Colonic mucosa (tissue), 4 donors: ENCODE data around the gene RAB35. TPM values are rescaled to one million over a fixed set of nuclear protein-coding genes. Genes with fewer than 3 reads are reported as not detected.

Source experiments
- DNase-seq: peaks from one replicate; pipeline ENCODE4 v3.0.0-alpha.2; 2020
- H3K27ac ChIP-seq: fragments of 200-600 bp; one replicate; pipeline ENCODE4 v1.8.0; 2021
- H3K27me3 ChIP-seq: fragments of 200-600 bp; one replicate; pipeline ENCODE4 v1.8.0; 2021
- H3K36me3 ChIP-seq: fragments of 200-600 bp; one replicate; pipeline ENCODE4 v1.8.0; 2021
- H3K4me1 ChIP-seq: fragments of 200-600 bp; one replicate; pipeline ENCODE4 v1.8.0; 2021; ENCODE audit warnings: mild to moderate bottlenecking
- H3K4me3 ChIP-seq: fragments of 200-600 bp; one replicate; pipeline ENCODE4 v1.8.0; 2021
- H3K9ac ChIP-seq, 2 donors: one replicate each; pipeline ENCODE4 v1.7.0; 2013; ENCODE audit warnings: control low read depth in 2 of 2, low read depth in 2 of 2, low read length in 2 of 2
- H3K9me3 ChIP-seq: fragments of 200-600 bp; one replicate; pipeline ENCODE4 v1.8.0; 2021
- intact Hi-C: fragments of 100-400 bp; cut with DNase I; formaldehyde crosslinking; loops from one replicate; pipeline ENCODE4 v1.14.1; 2022
- total RNA-seq, 2 donors: library from RNA; stranded (reverse); fragmentation: NEBNext Ultra II Directional in 1 of 2; extraction: Animal tissue kit (Norgen Biotek cat#: 25700) in 1 of 2; gene quantifications; one replicate each; pipeline ENCODE4 v1.2.1, GENCODE V29; 2021
- TF ChIP-seq, protein P1 (sequence below): fragments of 200-600 bp; IDR thresholded peaks from one replicate; pipeline ENCODE4 v1.8.0; 2022; ENCODE audit warnings: antibody characterized with exemption, mild to moderate bottlenecking
- donor health status: healthy.
- donor health status: DM: no; HTN: no; CAD: no.
- donor health status: DM: no; HTN: no; CAD: no.

RAB35 gene
- total RNA-seq, 2 donors from 2014 or later, result 46.4 to 61.9 TPM

- TF ChIP-seq, protein P1, sequence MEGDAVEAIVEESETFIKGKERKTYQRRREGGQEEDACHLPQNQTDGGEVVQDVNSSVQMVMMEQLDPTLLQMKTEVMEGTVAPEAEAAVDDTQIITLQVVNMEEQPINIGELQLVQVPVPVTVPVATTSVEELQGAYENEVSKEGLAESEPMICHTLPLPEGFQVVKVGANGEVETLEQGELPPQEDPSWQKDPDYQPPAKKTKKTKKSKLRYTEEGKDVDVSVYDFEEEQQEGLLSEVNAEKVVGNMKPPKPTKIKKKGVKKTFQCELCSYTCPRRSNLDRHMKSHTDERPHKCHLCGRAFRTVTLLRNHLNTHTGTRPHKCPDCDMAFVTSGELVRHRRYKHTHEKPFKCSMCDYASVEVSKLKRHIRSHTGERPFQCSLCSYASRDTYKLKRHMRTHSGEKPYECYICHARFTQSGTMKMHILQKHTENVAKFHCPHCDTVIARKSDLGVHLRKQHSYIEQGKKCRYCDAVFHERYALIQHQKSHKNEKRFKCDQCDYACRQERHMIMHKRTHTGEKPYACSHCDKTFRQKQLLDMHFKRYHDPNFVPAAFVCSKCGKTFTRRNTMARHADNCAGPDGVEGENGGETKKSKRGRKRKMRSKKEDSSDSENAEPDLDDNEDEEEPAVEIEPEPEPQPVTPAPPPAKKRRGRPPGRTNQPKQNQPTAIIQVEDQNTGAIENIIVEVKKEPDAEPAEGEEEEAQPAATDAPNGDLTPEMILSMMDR, result no peak
- Histone ChIP-seq H3K27ac (no peak overlapping the region), H3K4me1 (no peaks in the 10 kb centered on the region), H3K4me3 (no peak overlapping the region), H3K9ac (no peak overlapping the region), H3K9me3 (no peaks in the 10 kb centered on the region), H3K36me3 (peaks cover 51% of the 10 kb centered on the region), H3K27me3 (no peaks in the 10 kb centered on the region)
- no peak for DNase-seq
- intact Hi-C loops, result no loop called here
These were observed 41.8 kb upstream of the RAB35 start for GRCh38 chr12:120158351-120158750.

- H3K4me3 ChIP-seq, result no peak overlapping the region
- no peaks in the 10 kb centered on the region for H3K4me1 ChIP-seq
- no peaks in the 10 kb centered on the region for H3K9me3 ChIP-seq
- H3K27ac ChIP-seq, result no peak overlapping the region
- intact Hi-C loops, result no loop called here
- TF ChIP-seq, protein P1, result no peak
- no peaks in the 10 kb centered on the region for H3K27me3 ChIP-seq
- DNase-seq, result no peak
- no peak overlapping the region for H3K9ac ChIP-seq
- H3K36me3 ChIP-seq, result peaks cover 51% of the 10 kb centered on the region
These were observed 41.1 kb upstream of the RAB35 start for GRCh38 chr12:120157678-120158077.

DNA sequence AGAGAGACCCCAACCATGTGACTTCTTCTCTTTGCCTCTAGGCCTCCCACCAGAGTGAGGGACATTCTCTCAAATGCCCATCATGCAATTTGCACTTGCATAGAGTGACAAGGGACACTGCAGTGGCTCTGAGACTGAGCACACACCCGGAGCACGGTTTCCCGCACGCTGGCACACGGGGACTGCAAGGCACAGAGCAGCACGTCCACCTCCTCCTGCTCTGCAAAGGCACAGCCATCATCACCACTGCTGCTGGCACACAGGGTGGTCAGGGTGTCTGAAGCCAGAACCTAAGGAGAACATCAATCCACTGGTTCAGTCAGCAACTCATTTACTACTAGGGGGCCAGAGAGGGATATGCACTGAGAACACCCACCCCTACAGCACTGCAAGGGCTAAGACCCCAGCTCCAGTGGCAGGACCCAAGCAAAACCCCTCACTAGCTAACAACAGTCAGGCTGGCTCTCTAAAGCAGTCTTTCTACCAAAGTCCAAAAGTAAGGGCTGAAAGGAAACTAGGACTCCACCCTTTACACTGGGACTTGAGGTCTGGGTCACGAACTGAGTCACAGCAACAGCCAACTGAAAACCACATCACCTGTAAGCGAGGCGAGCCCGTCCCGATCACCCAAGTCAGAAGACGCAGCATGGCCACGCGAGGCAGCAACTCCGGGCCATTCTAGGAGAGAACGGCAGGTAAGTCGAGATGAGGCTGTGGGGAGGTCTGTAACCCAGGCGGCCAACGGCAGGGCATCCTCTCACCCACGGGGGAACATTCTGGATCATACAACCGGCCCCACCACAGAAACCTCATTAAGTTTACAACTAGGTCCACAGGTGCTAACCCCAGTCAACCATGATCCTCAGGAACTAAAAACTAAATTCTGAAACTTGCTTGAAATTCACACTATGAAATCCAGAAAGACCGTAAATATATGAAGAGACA, 40.0 kb upstream of the RAB35 start:
- H3K36me3 ChIP-seq, result peaks cover 40% of the 10 kb centered on the region
- H3K27me3 ChIP-seq, result no peaks in the 10 kb centered on the region
- no peaks in the 10 kb centered on the region for H3K9me3 ChIP-seq
- TF ChIP-seq, protein P1, result no peak
- intact Hi-C loops, result no loop called here
- no peak for DNase-seq
- no peak overlapping the region for H3K4me3 ChIP-seq
- H3K4me1 ChIP-seq, result no peaks in the 10 kb centered on the region
- no peak overlapping the region for H3K9ac ChIP-seq
- no peak overlapping the region for H3K27ac ChIP-seq

DNA sequence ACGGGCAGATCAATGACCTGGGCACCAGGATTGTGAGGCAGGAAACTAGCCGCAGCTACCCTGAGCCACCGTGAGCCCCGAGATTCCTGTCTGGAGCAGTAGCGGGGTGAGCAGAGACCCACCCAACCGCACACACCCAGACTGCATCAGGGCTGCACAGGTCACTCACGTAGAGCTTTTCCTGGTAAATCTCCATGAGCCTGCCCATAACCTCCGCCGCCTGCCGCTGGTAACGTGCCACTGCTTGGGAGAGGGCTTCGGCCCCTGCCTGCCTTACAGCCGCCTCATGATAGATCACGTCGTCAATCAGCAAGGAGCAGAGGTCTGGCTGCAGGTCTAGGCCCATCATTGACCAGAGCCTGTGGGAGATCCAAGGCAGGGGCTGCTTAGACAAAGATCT, 38.5 kb upstream of the RAB35 start:
- DNase-seq, result no peak
- no peaks in the 10 kb centered on the region for H3K4me1 ChIP-seq
- H3K4me3 ChIP-seq, result no peak overlapping the region
- no peaks in the 10 kb centered on the region for H3K9me3 ChIP-seq
- H3K36me3 ChIP-seq, result peaks cover 29% of the 10 kb centered on the region
- no peaks in the 10 kb centered on the region for H3K27me3 ChIP-seq
- H3K27ac ChIP-seq, result no peak overlapping the region
- H3K9ac ChIP-seq, result no peak overlapping the region
- intact Hi-C loops, result no loop called here
- TF ChIP-seq, protein P1, result no peak

- H3K36me3 ChIP-seq, result peaks cover 19% of the 10 kb centered on the region
These were observed 34.5 kb upstream of the RAB35 start for GRCh38 chr12:120150919-120151525.

More at GRCh38 chr12:120150919-120151525, 34.5 kb upstream of the RAB35 start:
- Histone ChIP-seq H3K27me3 (no peaks in the 10 kb centered on the region), H3K9me3 (no peaks in the 10 kb centered on the region), H3K27ac (no peak overlapping the region), H3K4me1 (no peaks in the 10 kb centered on the region), H3K4me3 (no peak overlapping the region), H3K9ac (no peak overlapping the region)
- TF ChIP-seq, protein P1, result no peak
- intact Hi-C loops, result no loop called here
- DNase-seq, result no peak
